Measurements from ENCODE around the gene SH3D21.
A peak's percentile ranks its signal among the peaks of the same experiment; 100 is the strongest.

SH3D21 gene

DNA sequence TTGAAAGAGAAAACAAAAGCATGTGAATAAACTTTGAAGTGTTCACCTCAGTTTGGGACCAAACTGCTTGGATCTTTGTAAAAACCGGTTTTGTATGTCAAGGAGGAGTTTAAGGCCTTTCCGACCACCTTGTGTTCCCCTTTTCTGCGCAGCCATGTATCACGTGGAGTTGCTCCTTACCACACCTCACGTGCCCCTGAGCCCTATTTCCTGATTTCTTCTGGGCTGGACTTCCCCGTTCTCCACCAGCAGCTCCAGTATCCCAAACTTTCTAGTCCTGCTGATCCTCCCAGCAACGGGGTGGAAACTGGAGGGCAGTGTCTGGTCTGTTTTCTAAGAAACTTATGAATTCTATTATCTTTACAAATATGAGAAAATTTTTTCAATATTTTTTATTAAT is 1.6 kb upstream of the SH3D21 start:
- peaks cover 3% of the 10 kb centered on the region for H3K4me1 ChIP-seq (ENCODE audit: control insufficient read depth, insufficient read depth, low read length)
- peaks cover 40% of the 10 kb centered on the region for H3K36me3 ChIP-seq (ENCODE audit: control insufficient read depth, insufficient read depth, low read length)
- H3K4me3 ChIP-seq (ENCODE audit: low read depth, low read length), result no peak overlapping the region
- no peaks in the 10 kb centered on the region for H3K27me3 ChIP-seq (ENCODE audit: control insufficient read depth, insufficient read depth, low read length)
- H3K9me3 ChIP-seq (ENCODE audit: control insufficient read depth, insufficient read depth, low read length), result no peaks in the 10 kb centered on the region
- H3K9ac ChIP-seq (ENCODE audit: low read depth, low read length), result no peak overlapping the region

DNA sequence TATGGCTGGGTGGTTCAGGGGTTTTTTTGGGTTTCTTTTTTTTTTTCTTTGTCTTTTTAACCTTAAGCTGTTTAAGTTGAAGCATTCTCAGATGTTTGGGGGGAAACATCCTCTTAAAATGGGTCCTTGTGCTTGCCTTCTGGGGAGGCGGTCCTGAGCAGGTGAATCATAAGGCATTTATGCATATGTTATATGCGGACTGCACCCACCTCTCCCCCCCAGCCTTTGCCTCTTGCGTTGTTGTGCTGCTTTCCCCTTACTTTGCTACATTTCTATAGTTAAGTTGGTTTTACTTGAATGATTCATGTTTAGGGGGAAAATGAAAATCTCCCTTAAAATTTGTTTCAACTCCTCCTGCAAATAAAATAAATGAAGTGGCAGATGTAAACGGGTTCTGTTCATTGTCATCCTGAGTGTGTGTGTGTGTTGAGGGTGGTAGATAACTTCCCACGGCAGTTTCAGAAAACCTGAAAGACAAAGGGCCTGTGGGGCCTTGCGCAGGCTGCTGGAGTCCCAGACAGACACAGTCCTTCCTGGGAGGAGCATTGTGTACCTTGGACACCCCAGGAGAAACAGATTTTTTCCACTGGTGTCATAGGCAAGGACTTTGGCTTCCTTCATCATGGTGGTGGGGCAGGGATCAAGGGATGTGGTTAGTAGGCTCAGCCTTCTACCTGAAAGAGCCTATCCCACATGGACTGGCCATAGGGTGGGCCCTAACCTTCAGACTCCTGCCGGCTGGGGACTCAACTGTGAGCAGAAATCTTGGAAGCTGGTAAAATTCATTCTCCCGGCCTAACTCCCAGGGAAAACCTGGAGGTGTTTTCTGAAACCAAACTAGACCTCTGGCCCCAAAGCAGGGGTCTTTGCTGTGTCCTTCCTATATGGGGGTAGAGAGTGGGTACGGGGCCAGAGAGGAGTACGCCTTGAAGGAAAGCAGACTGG is 926 bp upstream of the SH3D21 start:
- peak overlapping the region; percentile 49 for H3K9ac ChIP-seq (ENCODE audit: low read depth, low read length)
- H3K4me1 ChIP-seq (ENCODE audit: control insufficient read depth, insufficient read depth, low read length), result peaks cover 3% of the 10 kb centered on the region
- H3K4me3 ChIP-seq (ENCODE audit: low read depth, low read length), result peak overlapping the region; percentile 40
- no peaks in the 10 kb centered on the region for H3K27me3 ChIP-seq (ENCODE audit: control insufficient read depth, insufficient read depth, low read length)
- H3K36me3 ChIP-seq (ENCODE audit: control insufficient read depth, insufficient read depth, low read length), result peaks cover 34% of the 10 kb centered on the region
- H3K9me3 ChIP-seq (ENCODE audit: control insufficient read depth, insufficient read depth, low read length), result no peaks in the 10 kb centered on the region

DNA sequence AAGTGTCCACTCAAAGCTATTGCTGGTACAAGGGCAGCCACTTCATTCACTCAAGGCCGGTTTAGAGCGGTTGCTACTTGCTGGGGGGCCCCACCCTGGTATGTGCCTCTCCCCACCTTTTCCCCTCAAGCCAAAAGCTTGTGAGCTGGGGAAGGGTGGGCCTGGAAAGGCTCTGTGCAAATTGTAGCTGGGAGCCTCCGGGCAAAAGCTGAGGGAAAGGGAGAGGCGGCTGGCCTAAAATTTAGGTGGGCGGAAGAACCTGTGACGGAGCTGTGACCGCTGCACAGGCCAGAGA is 306 bp upstream of the SH3D21 start:
- Histone ChIP-seq H3K4me1 (ENCODE audit: control insufficient read depth, insufficient read depth, low read length) (peaks cover 3% of the 10 kb centered on the region), H3K36me3 (ENCODE audit: control insufficient read depth, insufficient read depth, low read length) (peaks cover 29% of the 10 kb centered on the region), H3K9me3 (ENCODE audit: control insufficient read depth, insufficient read depth, low read length) (no peaks in the 10 kb centered on the region), H3K4me3 (ENCODE audit: low read depth, low read length) (peak overlapping the region; percentile 40), H3K27me3 (ENCODE audit: control insufficient read depth, insufficient read depth, low read length) (no peaks in the 10 kb centered on the region), H3K9ac (ENCODE audit: low read depth, low read length) (peak overlapping the region; percentile 49)

DNA sequence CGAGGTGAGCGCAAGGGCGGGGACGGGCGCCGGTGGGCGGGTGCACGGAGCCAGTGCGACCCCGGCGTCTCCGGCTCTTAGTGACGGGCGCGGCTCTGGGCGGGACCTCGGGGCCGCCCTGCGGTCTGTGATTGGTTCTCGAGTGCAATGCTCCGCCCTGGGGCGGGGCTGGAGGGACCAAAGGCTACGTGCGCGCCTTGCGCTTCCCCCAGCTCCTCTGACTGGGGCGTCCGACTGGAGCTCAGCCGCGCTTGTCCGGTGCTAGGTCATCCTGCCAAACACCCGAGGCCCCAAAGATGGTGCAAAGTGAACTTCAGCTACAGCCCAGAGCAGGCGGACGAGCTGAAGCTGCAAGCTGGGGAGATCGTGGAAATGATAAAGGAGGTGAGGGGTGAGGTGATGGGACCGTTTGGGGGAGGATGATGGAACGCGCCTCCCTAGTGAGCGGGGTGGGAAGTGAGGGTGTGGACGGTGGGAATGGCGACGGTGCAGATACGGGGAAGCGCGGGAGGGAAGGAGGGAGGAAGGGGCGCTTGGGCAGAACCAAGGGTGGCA is 811 bp downstream of the SH3D21 start:
- H3K36me3 ChIP-seq (ENCODE audit: control insufficient read depth, insufficient read depth, low read length), result peaks cover 20% of the 10 kb centered on the region
- no peaks in the 10 kb centered on the region for H3K9me3 ChIP-seq (ENCODE audit: control insufficient read depth, insufficient read depth, low read length)
- H3K27me3 ChIP-seq (ENCODE audit: control insufficient read depth, insufficient read depth, low read length), result no peaks in the 10 kb centered on the region
- peaks cover 3% of the 10 kb centered on the region for H3K4me1 ChIP-seq (ENCODE audit: control insufficient read depth, insufficient read depth, low read length)
- no peak overlapping the region for H3K9ac ChIP-seq (ENCODE audit: low read depth, low read length)
- H3K4me3 ChIP-seq (ENCODE audit: low read depth, low read length), result peak overlapping the region; percentile 84

DNA sequence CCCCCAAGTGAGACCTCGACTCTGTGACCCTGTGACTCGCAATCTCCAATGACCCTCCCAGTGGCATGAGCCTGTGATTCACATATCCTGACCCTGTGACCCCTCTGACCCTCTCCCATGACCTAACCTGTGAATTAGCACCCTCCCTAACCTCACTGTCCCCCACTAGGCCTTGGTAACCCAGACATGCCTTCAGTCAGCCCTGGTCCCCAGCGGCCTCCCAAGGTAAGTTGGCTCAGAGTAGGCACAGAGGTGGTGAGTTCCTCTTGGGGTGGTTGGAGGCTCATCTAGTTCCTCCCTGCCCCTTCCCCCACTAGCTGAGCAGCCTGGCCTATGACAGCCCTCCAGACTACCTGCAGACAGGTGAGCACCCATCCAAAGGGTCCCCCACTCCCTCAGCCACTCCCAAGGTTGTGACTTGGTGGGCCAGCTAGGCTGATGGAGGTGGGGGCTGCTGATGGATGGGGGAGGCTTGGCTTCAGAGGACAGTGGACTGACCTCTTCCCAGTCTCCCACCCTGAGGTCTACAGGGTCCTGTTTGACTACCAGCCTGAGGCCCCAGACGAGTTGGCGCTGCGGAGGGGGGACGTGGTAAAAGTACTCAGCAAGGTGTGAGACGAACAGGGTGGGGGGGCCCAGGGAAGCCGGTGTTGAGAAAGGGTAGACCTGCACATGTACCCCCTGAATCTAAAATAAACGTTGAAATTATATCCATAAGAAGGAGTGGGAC is 1.6 kb downstream of the SH3D21 start:
- peaks cover 3% of the 10 kb centered on the region for H3K4me1 ChIP-seq (ENCODE audit: control insufficient read depth, insufficient read depth, low read length)
- H3K27me3 ChIP-seq (ENCODE audit: control insufficient read depth, insufficient read depth, low read length), result no peaks in the 10 kb centered on the region
- peaks cover 12% of the 10 kb centered on the region for H3K36me3 ChIP-seq (ENCODE audit: control insufficient read depth, insufficient read depth, low read length)
- H3K9me3 ChIP-seq (ENCODE audit: control insufficient read depth, insufficient read depth, low read length), result no peaks in the 10 kb centered on the region
- peak overlapping the region; percentile 84 for H3K4me3 ChIP-seq (ENCODE audit: low read depth, low read length)
- no peak overlapping the region for H3K9ac ChIP-seq (ENCODE audit: low read depth, low read length)

DNA sequence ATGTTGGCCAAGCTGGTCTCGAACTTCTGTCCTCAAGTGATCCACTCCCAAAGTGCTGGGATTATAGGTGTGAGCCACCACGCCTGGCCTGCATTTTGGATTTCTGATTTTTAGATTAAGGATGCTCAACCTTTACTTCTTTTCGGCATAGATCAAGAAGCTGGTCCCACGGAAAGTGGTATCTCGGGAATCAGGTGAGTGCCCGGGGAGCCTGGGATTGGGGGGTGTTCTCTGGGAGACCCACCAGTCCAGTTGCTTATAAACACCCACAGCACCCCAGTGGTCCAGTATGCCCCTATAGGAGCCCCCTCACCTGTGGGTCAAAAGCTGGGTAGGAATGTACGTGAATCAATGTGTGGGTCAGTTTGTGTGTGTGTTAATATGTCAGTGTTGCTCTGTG is 3.2 kb downstream of the SH3D21 start:
- no peaks in the 10 kb centered on the region for H3K9me3 ChIP-seq (ENCODE audit: control insufficient read depth, insufficient read depth, low read length)
- peaks cover 3% of the 10 kb centered on the region for H3K4me1 ChIP-seq (ENCODE audit: control insufficient read depth, insufficient read depth, low read length)
- H3K36me3 ChIP-seq (ENCODE audit: control insufficient read depth, insufficient read depth, low read length), result peaks cover 3% of the 10 kb centered on the region
- H3K9ac ChIP-seq (ENCODE audit: low read depth, low read length), result no peak overlapping the region
- H3K4me3 ChIP-seq (ENCODE audit: low read depth, low read length), result no peak overlapping the region
- no peaks in the 10 kb centered on the region for H3K27me3 ChIP-seq (ENCODE audit: control insufficient read depth, insufficient read depth, low read length)

DNA sequence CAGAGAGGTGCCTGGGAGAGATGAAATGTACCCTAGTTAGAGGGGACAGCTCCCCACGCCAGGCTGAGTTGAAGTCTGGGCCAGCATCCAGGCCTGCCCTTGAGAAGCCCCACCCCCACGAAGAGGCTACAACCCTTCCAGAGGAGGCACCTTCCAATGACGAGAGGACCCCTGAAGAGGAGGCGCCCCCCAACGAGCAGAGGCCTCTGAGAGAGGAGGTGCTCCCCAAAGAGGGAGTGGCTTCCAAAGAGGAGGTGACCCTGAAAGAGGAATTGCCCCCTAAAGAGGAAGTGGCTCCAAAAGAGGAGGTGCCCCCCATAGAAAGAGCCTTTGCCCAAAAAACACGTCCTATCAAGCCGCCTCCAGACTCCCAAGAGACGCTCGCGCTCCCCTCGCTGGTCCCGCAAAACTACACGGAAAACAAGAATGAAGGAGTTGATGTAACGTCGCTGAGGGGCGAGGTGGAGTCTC is 14.2 kb downstream of the SH3D21 start:
- H3K27me3 ChIP-seq (ENCODE audit: control insufficient read depth, insufficient read depth, low read length), result peaks cover 38% of the 10 kb centered on the region
- H3K9ac ChIP-seq (ENCODE audit: low read depth, low read length), result peak overlapping the region; percentile 81
- H3K9me3 ChIP-seq (ENCODE audit: control insufficient read depth, insufficient read depth, low read length), result no peaks in the 10 kb centered on the region
- H3K36me3 ChIP-seq (ENCODE audit: control insufficient read depth, insufficient read depth, low read length), result no peaks in the 10 kb centered on the region
- H3K4me3 ChIP-seq (ENCODE audit: low read depth, low read length), result peak overlapping the region; percentile 47
- no peaks in the 10 kb centered on the region for H3K4me1 ChIP-seq (ENCODE audit: control insufficient read depth, insufficient read depth, low read length)

DNA sequence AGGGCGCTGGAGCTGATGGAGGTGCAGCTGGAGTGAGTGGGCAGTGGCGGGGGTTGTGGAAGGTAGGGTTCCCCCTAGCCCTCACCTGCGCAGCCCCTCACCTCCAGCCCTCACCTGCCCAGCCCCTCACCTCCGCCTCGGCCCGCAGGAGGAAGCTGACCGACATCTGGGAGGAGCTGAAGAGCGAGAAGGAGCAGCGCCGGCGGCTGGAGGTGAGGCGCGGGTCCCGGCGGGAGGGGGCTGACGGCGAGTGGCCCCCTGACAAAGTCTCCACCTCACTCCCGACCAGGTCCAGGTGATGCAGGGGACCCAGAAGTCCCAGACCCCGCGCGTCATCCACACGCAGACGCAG is 14.6 kb downstream of the SH3D21 start:
- Histone ChIP-seq H3K9ac (ENCODE audit: low read depth, low read length) (peak overlapping the region; percentile 81), H3K4me1 (ENCODE audit: control insufficient read depth, insufficient read depth, low read length) (no peaks in the 10 kb centered on the region), H3K4me3 (ENCODE audit: low read depth, low read length) (peak overlapping the region; percentile 47), H3K9me3 (ENCODE audit: control insufficient read depth, insufficient read depth, low read length) (no peaks in the 10 kb centered on the region), H3K36me3 (ENCODE audit: control insufficient read depth, insufficient read depth, low read length) (no peaks in the 10 kb centered on the region), H3K27me3 (ENCODE audit: control insufficient read depth, insufficient read depth, low read length) (peaks cover 40% of the 10 kb centered on the region)

DNA sequence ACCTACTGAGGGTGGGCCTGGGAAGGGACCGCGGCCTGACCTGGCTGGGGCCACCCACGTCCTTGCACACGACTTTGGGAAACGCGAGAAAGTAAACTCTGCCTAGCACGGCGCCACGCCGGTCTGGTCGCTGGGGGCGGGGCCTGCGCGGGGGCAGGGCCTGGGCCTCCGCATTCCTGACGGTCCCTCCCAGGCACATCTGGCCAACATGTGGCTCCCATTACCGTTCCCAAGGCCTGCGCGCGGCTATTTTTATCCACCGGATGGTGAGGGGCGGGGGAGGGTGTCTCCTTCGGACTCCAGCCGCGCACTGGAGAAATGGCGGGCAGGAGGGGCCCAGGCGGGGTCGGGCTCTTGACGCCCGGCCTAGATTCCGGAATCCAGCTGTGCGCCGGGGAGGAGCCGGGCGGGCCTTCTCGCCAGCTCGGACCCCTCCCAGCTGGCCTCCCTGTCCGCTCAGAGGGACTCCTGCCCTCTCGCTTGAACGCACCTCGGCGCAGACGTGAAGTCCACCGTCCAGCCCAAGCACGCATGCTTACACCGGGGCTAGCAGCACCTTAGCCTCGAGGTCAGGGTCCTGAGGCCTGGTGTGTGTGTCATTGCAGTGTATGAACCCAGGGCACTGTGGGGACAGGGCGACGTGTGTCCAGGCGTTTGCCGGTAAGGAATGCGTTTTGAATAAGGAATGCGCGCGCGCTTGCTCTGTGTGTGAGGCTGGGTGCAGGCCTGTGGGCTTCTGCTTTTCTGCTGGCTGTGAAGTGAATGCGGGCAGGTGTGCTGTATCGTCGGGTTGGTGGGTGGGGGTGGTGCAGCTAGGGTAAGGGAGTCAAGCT is 15.2 kb downstream of the SH3D21 start:
- H3K4me1 ChIP-seq (ENCODE audit: control insufficient read depth, insufficient read depth, low read length), result no peaks in the 10 kb centered on the region
- H3K27me3 ChIP-seq (ENCODE audit: control insufficient read depth, insufficient read depth, low read length), result peaks cover 43% of the 10 kb centered on the region
- H3K4me3 ChIP-seq (ENCODE audit: low read depth, low read length), result peak overlapping the region; percentile 47
- H3K36me3 ChIP-seq (ENCODE audit: control insufficient read depth, insufficient read depth, low read length), result no peaks in the 10 kb centered on the region
- H3K9ac ChIP-seq (ENCODE audit: low read depth, low read length), result peak overlapping the region; percentile 81
- no peaks in the 10 kb centered on the region for H3K9me3 ChIP-seq (ENCODE audit: control insufficient read depth, insufficient read depth, low read length)

DNA sequence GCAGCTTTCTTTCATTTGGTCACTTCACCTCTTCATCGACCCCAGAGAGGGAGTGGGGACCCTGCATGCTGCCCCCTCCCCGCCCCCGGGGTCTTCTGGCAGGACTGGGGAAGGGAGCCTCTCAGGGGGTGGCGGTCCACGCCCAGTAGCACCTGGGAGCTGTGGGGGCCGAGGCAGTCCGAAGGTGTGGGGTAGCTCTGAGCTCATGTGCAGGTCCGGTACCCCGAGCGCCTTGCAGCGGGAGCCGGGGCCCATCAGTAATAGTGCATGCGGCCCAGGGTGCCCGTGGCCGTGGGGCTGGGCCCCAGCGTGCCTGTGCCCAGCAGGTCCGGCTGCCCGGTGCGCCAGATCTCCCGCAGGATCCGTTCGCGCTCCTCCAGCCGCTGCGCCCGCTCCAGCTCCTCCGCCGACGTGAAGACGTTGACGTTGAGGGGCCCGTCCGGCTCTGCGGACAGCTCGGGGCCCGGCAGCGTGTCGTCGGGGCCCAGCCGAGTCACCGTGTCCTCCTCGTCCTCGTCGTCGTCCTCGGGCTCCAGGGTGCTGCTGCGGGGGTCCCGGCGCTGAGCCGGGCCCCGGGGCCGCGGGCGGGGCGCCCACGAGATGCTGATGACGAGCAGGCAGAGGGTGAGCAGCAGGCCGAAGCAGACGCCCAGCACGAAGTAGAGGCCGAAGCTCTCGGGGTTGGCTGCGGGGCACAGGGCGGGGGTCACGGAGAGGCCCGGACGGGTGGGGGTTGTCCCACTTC is 16.0 kb downstream of the SH3D21 start:
- no peak overlapping the region for H3K9ac ChIP-seq (ENCODE audit: low read depth, low read length)
- peak overlapping the region; percentile 47 for H3K4me3 ChIP-seq (ENCODE audit: low read depth, low read length)
- H3K9me3 ChIP-seq (ENCODE audit: control insufficient read depth, insufficient read depth, low read length), result no peaks in the 10 kb centered on the region
- H3K27me3 ChIP-seq (ENCODE audit: control insufficient read depth, insufficient read depth, low read length), result peaks cover 49% of the 10 kb centered on the region
- no peaks in the 10 kb centered on the region for H3K36me3 ChIP-seq (ENCODE audit: control insufficient read depth, insufficient read depth, low read length)
- no peaks in the 10 kb centered on the region for H3K4me1 ChIP-seq (ENCODE audit: control insufficient read depth, insufficient read depth, low read length)

Data from iPS-15b (cell line).